HG02943 (cell line): Measurements from ENCODE around the gene SIK3.
A peak's percentile ranks its signal among the peaks of the same experiment; 100 is the strongest.

ENCODE experiments used
- ATAC-seq: cut with Tn5 transposase; IDR thresholded peaks from one replicate; pipeline ENCODE4 v1.9.1; 2021; ENCODE audit warnings: mild to moderate bottlenecking, low read depth, moderate library complexity; ENCODE audit not compliant: unreplicated experiment

The SIK3 gene

DNA sequence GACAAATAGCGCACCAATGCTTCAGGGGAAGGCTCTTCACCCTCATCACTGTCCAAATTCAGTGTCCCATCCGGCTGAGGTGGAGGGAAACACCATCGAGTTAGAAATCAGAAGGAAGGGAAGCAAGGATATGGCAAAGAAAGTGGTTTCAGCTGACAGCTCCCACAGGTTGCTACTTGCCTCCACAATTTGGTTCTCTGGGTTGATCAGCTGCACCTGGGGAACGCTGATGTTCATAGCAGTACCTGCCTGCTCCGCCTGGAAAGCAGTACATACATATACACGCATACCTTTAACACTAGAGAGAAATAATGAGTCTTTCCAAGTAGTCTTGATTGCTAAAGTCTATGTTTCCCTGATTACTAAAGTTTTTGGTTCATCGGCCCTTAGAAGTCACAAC lies 223.0 kb downstream of the SIK3 start:
- ATAC-seq: no peak

DNA sequence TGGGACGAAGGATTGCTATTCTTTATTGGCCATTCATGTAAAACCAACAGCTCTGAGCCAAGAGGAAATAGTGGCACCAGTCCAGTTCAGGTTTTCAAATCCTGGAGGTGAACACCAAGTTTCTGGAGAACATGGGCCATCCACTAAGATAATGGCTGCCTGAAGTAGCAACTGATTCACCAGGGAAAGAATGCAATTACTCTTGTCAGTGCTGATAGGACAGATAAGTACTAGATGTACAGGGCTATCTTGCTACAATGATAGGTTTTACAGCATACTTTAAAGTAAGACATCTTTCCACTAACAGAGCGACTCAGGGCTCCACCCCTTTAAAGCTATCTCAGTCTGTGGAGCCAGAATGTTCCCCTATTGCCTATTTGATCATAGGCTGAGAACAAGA lies 224.0 kb downstream of the SIK3 start:
- no peak for ATAC-seq

DNA sequence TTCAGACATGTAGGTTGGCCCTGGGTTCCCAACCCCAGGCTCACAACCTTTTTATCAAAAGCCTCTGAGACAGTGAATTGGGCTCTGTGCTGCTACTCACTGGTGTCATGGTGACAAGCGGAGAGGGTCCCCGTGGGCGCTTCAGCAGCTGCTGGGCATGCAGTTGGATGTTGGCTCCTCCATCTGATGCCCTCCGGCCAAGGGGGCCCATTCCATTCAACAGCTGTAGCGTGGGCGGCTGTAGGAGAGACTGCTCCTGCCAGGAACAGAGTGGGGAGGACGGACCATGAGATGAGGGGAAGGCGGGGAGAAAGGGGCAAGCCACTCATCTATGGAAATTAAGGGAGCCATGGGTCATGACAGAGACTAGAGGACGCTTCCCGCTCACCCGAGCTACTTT lies 224.8 kb downstream of the SIK3 start:
- ATAC-seq: no peak

DNA sequence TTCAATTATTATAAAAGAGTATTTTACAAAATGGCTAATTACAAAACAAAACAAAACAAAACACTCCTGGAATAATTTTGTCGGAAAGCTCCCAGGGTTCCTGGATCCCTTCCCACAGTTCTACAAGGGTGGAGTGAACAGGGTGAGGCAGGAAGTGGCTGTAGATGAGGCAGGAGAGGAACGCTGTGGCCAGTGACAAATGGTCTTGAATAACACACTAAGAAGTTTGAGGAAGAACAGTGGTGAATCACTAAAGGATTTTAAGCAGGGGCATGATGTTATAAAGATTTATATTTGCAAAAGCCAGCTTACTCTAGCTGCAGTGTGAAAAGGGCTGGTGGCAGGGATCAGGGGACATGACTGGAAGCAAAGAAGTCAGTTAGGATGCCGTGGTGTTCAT lies 227.0 kb downstream of the SIK3 start:
- no peak for ATAC-seq

GRCh38 chr11:116870054-116870453 lies 228.2 kb downstream of the SIK3 start:
- no peak for ATAC-seq

DNA sequence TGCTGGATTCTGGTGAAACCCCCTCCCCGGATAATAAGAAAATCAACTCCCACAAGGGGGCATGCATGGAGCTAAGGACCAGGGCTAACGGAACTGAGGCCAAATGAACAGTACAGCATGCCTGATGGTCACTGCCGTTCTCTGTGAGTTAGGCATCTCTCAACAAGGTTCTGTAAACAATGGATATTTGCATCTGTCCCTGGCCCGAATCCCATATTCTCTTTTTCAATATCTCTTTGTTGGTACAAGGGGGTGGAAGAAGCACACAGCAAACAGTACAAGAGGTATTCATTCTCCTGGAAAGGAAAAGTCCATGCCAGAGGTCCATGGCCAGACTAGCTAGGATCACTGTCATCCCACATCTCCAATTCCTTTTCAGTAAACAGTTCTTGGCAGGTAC lies 228.6 kb downstream of the SIK3 start:
- ATAC-seq: no peak

DNA sequence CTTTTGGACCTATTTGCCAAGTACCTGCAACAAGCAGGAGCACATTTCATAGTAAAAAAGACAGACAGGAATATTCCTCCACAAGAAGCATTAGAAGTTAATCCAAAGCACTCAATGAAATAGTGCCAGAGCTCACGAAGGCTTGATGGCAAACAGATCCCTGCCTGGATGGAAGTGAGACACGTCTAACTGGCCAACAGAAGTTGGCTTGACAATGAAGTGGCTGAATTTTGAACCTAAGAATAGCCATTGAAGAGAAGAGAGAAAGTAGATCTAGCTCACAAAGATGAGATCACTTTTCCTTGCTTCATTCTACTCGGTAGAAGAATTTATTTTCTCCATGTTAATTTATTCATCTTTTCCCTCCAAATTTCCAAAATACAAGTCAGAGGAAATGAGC lies 230.2 kb downstream of the SIK3 start:
- ATAC-seq: no peak

DNA sequence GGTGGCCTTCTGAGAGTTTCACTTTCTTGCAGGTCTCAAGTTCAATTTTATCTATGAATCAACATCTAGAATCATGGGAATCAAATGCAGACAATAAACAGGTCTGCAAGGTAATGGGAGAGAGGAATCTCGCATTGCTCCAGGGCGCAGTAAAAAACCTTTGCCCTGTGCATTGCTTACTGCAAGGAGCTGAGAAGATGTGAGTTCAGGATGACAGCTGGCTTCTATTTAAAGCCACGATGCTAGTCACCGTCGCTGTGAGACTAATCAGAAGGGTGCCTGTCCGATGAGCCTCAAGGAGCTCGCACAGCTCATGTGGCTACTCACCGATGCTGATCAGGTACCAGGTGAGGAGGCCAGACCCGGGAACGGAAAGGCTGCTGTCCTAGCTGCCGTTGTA lies 230.6 kb downstream of the SIK3 start:
- no peak for ATAC-seq

- no peak for ATAC-seq
These were observed 231.3 kb downstream of the SIK3 start for GRCh38 chr11:116866804-116867455.

- ATAC-seq: no peak
These were observed 232.5 kb downstream of the SIK3 start for GRCh38 chr11:116865696-116866095.

GRCh38 chr11:116864531-116864930 lies 233.7 kb downstream of the SIK3 start:
- no peak for ATAC-seq

DNA sequence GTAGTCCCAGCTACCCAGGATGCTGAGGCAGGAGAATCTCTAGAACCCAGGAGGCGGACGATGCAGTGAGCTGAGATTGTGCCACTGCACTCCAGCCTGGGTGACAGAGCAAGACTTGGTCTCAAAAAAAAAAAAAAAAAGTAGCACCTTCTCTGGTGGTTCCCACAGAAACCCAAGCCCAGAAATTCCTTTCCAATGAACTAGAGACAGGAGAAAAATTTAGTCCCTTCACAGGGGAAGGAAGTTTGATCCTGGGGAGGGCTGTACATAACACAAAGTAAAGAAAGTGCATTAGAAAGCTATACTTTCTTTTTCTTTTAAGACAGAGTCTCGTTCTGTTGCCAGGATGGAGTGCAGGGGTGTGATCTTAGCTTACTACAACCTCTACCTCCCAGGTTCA lies 235.3 kb downstream of the SIK3 start:
- no peak for ATAC-seq

DNA sequence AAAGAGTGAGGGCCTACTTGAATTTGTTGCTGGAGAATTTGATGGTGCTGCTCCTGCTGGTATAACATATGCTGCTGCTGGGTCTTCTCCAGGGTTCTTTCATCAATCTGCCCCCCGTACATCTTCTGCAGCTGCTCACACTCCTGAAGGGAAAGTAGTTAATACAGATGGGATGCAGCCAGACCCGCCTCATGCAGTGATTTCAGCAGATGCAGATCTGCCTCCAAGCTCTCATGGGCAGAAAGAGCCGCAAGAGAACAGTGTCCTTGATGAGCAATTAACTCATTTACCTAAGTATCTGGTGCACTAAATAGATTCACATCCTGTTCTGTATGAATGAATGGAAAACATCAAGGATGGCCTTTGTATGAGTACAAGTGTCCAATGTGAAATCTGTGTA lies 236.0 kb downstream of the SIK3 start:
- no peak for ATAC-seq

DNA sequence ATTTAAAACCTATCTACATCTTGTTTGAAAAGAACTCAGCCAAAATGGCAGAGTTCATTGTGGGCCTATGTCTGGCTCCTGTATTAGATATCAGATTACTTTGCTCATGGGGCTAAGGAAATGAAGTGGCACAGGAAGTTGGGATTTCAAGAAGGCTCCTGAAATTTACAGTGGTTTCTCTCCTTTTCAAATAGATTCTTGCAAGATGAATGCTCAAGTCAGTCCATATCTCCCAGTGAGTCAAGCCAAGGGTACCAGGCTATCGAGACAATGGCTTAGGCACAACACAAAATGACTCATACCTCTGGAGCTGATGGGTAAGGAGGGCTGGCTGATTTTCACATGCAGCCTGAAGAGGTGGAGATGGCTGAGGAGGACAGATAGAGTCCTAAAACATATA lies 236.7 kb downstream of the SIK3 start:
- ATAC-seq: no peak

DNA sequence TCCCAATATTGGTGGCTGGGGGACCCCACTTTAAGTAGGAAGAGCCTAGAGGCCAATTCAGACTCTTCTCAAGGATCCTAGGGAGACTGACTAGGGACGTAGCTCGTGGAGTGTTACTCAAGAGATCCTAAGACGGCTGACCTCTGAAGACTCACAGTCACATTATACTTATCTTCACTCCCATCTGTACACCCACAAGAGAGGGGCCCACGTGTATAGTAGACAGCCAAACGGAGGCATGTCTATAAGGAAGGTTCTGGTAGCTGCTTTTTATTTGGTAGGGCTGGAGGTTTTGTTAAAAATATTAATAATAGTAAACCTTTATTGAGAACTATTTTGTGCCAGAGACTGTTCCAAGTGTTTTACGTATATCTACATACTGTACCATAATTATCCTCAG lies 237.9 kb downstream of the SIK3 start:
- no peak for ATAC-seq

- ATAC-seq: no peak
These were observed 239.1 kb downstream of the SIK3 start for GRCh38 chr11:116859175-116859574.

- ATAC-seq: no peak
These were observed 240.3 kb downstream of the SIK3 start for GRCh38 chr11:116857936-116858335.

DNA sequence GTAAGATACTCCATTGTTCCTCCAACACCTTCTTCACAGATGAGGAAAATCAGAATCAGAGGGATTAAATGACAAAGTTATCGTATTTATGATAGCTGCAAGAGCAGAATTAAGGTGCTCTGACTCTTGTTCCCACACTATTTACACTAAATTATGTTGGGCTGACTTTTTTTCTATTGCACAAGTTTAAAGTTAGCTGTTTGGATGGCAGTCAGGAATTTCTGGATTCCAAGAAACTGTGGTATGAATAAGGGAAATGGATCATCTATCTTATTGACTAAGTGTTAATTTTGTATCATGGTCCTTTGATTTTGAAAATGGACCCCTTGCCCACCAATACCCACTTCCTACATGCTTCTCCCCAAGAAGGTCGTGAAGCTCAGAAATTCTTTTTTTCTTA lies 240.9 kb downstream of the SIK3 start:
- ATAC-seq: no peak

GRCh38 chr11:116856423-116856822 lies 241.8 kb downstream of the SIK3 start:
- no peak for ATAC-seq

DNA sequence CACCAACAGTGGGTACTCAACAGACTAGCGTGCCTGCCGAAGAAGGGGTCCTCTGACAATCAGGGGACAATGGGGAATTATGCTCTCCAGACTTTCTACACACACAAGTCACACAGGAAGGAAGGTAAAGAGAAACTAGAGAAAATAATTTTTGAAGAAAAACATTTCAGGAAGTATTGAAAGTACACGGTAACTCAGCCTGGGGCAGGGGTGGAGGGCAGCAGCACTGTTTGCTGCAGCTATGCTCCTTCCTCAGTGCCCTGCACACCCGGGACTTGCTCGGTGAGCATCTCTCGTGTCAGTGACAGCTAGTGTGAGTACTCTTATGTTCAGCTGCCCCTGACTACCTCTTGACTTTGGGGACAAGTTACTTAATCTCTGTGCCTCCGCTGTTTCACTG lies 242.8 kb downstream of the SIK3 start:
- no peak for ATAC-seq

DNA sequence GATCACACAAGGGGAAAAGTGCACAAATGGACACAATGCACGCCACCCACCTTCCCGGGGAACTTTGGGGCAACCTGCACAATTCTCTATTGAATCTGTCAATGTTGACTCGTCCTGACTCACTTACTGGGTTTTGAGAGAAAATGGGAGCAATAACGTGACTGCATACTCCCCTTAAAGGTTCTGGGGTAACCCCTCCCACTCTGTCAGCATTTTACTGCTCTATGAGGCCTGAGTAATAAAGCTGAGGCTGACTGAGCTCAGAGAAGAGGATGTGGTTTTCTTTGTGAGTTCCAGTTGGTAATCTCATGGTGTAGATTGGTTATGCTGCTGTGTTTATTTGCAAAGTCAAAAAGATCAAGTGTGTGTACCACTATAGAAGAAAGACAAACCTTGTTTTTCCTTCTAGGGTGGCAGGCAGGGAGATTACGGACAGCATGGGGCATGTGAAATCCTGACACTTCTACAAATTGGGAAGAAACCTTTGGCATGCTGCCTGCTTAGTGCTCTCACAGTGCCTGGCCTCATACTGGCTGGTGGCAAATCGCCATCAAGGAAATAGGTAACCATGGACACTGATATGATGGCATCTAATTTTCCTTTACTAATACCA lies 244.7 kb downstream of the SIK3 start:
- ATAC-seq: peak; percentile 92

DNA sequence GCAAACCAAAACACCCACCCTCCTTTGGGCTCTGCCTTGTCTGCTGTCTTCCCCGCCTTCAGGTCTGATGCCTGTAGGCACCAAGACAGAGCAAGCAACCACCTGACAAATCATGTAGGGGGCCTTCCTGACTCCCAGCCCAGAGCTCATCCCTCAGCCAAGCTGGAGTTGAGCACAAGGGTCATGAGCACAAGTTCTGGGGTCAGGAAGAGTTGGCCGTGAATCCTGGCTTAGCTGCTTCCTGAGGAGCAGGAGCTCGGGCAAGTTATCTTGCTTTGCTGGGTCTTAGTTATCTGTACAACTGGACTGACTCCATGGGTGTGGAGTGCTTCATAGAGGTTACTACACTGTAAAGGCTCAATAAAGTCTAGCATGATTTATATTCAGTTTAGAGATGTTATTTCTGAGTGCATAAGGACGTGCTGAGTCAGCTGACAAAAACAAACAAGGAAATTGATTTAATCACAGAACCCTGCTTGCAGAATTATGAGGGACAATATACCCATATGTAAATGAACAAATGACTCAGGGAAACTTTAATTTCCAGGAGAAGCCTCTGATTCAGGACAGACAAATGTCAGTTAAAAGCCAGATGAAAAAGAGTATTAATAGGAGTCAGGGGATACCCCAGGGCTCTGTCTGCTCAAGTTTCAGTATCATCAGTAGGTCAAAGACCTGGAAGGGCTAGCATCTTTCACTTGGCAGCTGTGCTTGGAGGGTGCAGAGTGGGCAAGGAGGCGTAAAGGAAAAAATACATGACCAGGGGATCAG lies 245.8 kb downstream of the SIK3 start:
- ATAC-seq: no peak
